GM19324 (cell line): ENCODE measurements around the gene LIN28B.

Experiments used
- ATAC-seq: cut with Tn5 transposase; IDR thresholded peaks from one replicate; pipeline ENCODE4 v1.9.1; 2021; ENCODE audit warnings: mild to moderate bottlenecking, moderate library complexity; ENCODE audit not compliant: unreplicated experiment, low FRiP score

The LIN28B gene

GRCh38 chr6:105106260-105106659, 149.4 kb downstream of the LIN28B start:
- ATAC-seq: no peak

- ATAC-seq: no peak
These were observed 150.3 kb downstream of the LIN28B start for GRCh38 chr6:105107207-105107606.

GRCh38 chr6:105108631-105109262, 151.8 kb downstream of the LIN28B start:
- no peak for ATAC-seq

GRCh38 chr6:105109955-105110895, 153.3 kb downstream of the LIN28B start:
- ATAC-seq: no peak

- ATAC-seq: no peak
These were observed 154.2 kb downstream of the LIN28B start for GRCh38 chr6:105111105-105111504.

GRCh38 chr6:105111871-105112270, 155.0 kb downstream of the LIN28B start:
- ATAC-seq: no peak

- ATAC-seq: no peak
These were observed 155.7 kb downstream of the LIN28B start for GRCh38 chr6:105112577-105112976.

- no peak for ATAC-seq
These were observed 156.5 kb downstream of the LIN28B start for GRCh38 chr6:105113422-105113821.

GRCh38 chr6:105116150-105116549, 159.2 kb downstream of the LIN28B start:
- no peak for ATAC-seq

- ATAC-seq: no peak
These were observed 163.7 kb downstream of the LIN28B start for GRCh38 chr6:105120570-105120969.

GRCh38 chr6:105121981-105122380, 165.1 kb downstream of the LIN28B start:
- no peak for ATAC-seq

- no peak for ATAC-seq
These were observed 165.8 kb downstream of the LIN28B start for GRCh38 chr6:105122717-105123116.
